GM21737 (cell line): Measurements from ENCODE around the gene SEC31A.

Experiments used
- ATAC-seq: cut with Tn5 transposase; IDR thresholded peaks from one replicate; pipeline ENCODE4 v1.9.1; 2021; ENCODE audit warnings: mild to moderate bottlenecking, moderate library complexity; ENCODE audit not compliant: unreplicated experiment

SEC31A gene

GRCh38 chr4:82770607-82771006 is 120.3 kb downstream of the SEC31A start:
- ATAC-seq, result no peak
